22Rv1 (cell line): Measurements from ENCODE around the gene CDIP1.

Experiments used
- CTCF ChIP-seq: fragments of 450-650 bp; IDR thresholded peaks from 2 replicates; pipeline ENCODE4 v1.5.1; 2017; ENCODE audit warnings: mild to moderate bottlenecking
- ZFX ChIP-seq: fragments of 450-650 bp; IDR thresholded peaks from 2 replicates; pipeline ENCODE4 v1.6.1; 2017; ENCODE audit warnings: antibody characterized with exemption, borderline replicate concordance

DNA sequence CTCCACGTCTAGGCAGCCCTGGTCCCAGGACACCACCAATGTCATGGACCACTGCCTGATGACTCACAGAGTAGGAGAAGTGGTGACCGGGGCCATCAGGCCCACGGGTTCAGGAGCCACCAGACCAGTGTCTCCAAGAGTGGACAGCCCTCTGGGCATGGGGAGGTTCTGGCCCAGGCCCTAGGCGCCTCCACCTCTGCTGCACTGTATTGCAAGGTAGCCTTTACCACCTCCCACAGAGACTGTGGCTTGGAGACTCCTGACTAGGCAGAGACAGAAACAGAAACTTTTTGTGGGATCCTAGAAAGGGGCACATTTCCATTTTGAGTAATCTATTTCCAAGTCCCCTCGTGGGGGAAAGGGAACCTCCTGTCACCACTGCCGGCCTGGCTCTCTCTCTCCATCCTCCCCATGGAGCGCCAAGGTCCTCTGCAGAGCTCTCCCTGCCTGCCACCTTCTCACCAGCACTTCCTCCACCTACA is 2.9 kb downstream of the CDIP1 start:
- no peak for TF ChIP-seq CTCF
- TF ChIP-seq ZFX, result no peak
